ENCODE measurements around the gene PRKAR1B.

- TF ChIP-seq JUND (IDR thresholded peaks at IDR 0.05): no peak
- TF ChIP-seq, protein P1, sequence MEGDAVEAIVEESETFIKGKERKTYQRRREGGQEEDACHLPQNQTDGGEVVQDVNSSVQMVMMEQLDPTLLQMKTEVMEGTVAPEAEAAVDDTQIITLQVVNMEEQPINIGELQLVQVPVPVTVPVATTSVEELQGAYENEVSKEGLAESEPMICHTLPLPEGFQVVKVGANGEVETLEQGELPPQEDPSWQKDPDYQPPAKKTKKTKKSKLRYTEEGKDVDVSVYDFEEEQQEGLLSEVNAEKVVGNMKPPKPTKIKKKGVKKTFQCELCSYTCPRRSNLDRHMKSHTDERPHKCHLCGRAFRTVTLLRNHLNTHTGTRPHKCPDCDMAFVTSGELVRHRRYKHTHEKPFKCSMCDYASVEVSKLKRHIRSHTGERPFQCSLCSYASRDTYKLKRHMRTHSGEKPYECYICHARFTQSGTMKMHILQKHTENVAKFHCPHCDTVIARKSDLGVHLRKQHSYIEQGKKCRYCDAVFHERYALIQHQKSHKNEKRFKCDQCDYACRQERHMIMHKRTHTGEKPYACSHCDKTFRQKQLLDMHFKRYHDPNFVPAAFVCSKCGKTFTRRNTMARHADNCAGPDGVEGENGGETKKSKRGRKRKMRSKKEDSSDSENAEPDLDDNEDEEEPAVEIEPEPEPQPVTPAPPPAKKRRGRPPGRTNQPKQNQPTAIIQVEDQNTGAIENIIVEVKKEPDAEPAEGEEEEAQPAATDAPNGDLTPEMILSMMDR (IDR thresholded peaks at IDR 0.05 in 2 of 3, conservative IDR thresholded peaks at IDR 0.05 in 1 of 3; ENCODE audit: borderline replicate concordance in 1 of 3, insufficient read depth in 1 of 3, low read depth in 2 of 3, low read length in 2 of 3): no peak
- TF ChIP-seq POLR2A (IDR thresholded peaks at IDR 0.05; ENCODE audit: borderline replicate concordance, extremely low read depth, insufficient read depth, insufficient read length): no peak
- TF ChIP-seq, protein P2, sequence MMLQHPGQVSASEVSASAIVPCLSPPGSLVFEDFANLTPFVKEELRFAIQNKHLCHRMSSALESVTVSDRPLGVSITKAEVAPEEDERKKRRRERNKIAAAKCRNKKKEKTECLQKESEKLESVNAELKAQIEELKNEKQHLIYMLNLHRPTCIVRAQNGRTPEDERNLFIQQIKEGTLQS (IDR thresholded peaks at IDR 0.05): no peak
- TF ChIP-seq, protein P3, sequence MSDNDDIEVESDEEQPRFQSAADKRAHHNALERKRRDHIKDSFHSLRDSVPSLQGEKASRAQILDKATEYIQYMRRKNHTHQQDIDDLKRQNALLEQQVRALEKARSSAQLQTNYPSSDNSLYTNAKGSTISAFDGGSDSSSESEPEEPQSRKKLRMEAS (IDR thresholded peaks at IDR 0.05): no peak
- no peak for TF ChIP-seq POLR2AphosphoS5 (IDR thresholded peaks at IDR 0.05; ENCODE audit: low read depth, low read length)
- no peak for TF ChIP-seq REST (IDR thresholded peaks at IDR 0.05; ENCODE audit: low read depth)
- TF ChIP-seq RAD21 (IDR thresholded peaks at IDR 0.05; ENCODE audit: low read depth): no peak
- no peak for TF ChIP-seq EZH2 (IDR thresholded peaks at IDR 0.05)
- TF ChIP-seq SRF (IDR thresholded peaks at IDR 0.05; ENCODE audit: low read depth): no peak
- TF ChIP-seq ZNF274 (IDR thresholded peaks at IDR 0.05; ENCODE audit: low read depth, low read length): no peak
- no peak for TF ChIP-seq CEBPB (IDR thresholded peaks at IDR 0.05; ENCODE audit: low read depth)
Observed at GRCh38 chr7:611281-611810, 115.7 kb downstream of the PRKAR1B start.

Data from HCT116 (cell line).